ENCODE data around the gene ZFTA. TPM values are rescaled to one million over a fixed set of nuclear protein-coding genes. Genes with fewer than 3 reads are reported as not detected.
A peak's percentile ranks its signal among the peaks of the same experiment; 100 is the strongest.

ZFTA gene
- total and polyA plus RNA-seq, 2 donors (not counting 1 experiment from before 2014, with no cell fraction given): 3.4 to 11.8 TPM

GRCh38 chr11:63770763-63771162 is 2.2 kb upstream of the ZFTA start:
- no peaks in the 10 kb centered on the region for H3K9me3 Mint-ChIP-seq (ENCODE audit: insufficient read depth)
- no CpG with 5 or more reads among the region's 7 CpGs for WGBS (ENCODE audit: insufficient coverage)

DNA sequence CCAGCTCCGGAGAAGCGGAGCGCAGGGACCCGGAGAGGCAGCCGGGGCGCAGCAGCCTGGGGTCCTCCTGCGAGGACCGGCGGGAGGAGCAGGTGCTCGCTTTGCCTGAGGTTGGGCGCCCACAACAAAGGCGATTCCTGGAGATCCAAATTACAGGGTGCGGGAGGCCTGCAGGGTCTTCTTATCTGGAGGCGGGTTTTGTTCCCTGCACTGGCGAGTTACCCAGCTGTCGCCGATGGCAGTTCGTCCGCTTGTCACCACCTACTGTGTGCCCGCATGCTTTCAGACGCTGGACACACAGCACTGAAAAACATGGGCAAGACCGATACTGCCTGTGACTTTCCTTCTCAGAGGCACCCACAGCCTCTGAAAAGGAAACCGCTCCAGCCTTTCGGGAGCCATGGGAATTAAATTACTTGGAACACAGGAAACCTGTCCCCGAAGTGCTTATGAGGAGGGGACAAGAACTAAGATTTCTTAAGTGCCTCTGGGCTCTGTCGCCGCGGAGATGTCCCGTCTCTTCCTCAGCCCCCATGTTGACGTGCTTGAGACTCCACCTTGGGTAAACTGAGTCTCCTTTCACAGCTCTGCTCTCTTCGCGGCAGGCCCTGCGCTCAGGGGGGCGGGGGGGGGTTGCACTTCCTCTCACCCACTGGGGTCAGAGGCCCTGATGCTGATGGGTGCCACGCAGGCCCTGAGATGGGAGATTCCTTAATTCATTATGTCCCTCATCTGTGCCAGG is 1.3 kb upstream of the ZFTA start:
- Mint-ChIP-seq H3K4me3 (peak overlapping the region; percentile 84), H3K4me1 (peaks cover 13% of the 10 kb centered on the region), H3K9me3 (ENCODE audit: insufficient read depth) (no peaks in the 10 kb centered on the region), H3K27me3 (peaks cover 14% of the 10 kb centered on the region), H3K27ac (no peak overlapping the region)
- WGBS (ENCODE audit: insufficient coverage): 21% methylated on average over 33 of the region's 35 CpGs
- DNase-seq: no peak
- H3K4me1 ChIP-seq (ENCODE audit: control insufficient read depth in 2 of 2, insufficient read depth in 2 of 2, low read length in 2 of 2): peaks cover 14 to 21% of the 10 kb centered on the region in 2 donors
- H2AFZ ChIP-seq (ENCODE audit: insufficient read depth, low read depth, low read length, poor library complexity, severe bottlenecking): peak overlapping the region; percentile 77
- CTCF ChIA-PET: interaction anchor here (1.0 to 3.5 kb wide), 8 partner anchors 37 to 230 kb away, joined by 3 to 29 read pairs (median 4); partner anchors contain the start of genes ATL3 and MARK2
- no peaks in the 10 kb centered on the region for H3K9me3 ChIP-seq (ENCODE audit: control extremely low read depth in 1 of 3, control insufficient read depth in 2 of 3, insufficient read depth in 1 of 3, low read length in 2 of 3)
- no peaks in the 10 kb centered on the region for H3K36me3 ChIP-seq (replicated peaks in 1 of 2; ENCODE audit: control extremely low read depth in 1 of 2, control insufficient read depth in 1 of 2, extremely low read depth in 1 of 2, insufficient read depth in 2 of 2, low read length in 1 of 2)
- peak overlapping the region; percentile 65 for H3K9ac ChIP-seq (ENCODE audit: low read length)
- peaks cover 12% of the 10 kb centered on the region for H3K79me2 ChIP-seq (ENCODE audit: control insufficient read depth, insufficient read depth, low read length)
- intact Hi-C loops (cut with micrococcal nuclease): loop anchor here (1.0 to 2.0 kb wide), 4 partner anchors 43 to 217 kb away; partner anchors contain the start of genes NAA40, OTUB1 and SPINDOC
- POLR2A ChIA-PET: interaction anchor here (0.6 kb wide), 2 partner anchors 216 to 428 kb away, joined by 3 read pairs; partner anchors contain the start of gene OTUB1
- no peak for ATAC-seq (ENCODE audit: low read depth)
- H3K27me3 ChIP-seq (replicated peaks in 1 of 4; ENCODE audit: control extremely low read depth in 1 of 4, control insufficient read depth in 3 of 4, insufficient read depth in 4 of 4, low read length in 3 of 4): peaks cover 0 to 17% (median 3%) of the 10 kb centered on the region in 4 experiments
- peak overlapping the region; percentile 98 for H3K4me2 ChIP-seq (replicated peaks; ENCODE audit: low read depth, low read length, poor library complexity, severe bottlenecking)
- H3K27ac ChIP-seq (ENCODE audit: low read length in 2 of 2): no peak overlapping the region
- peak overlapping the region in 3 of 5 experiments; percentile 54 to 81 (median 67) for H3K4me3 ChIP-seq (ENCODE audit: control extremely low read depth in 1 of 5, extremely low read depth in 1 of 5, insufficient read depth in 1 of 5, low read depth in 2 of 5, low read length in 4 of 5)
- peaks cover 18% of the 10 kb centered on the region for H4K20me1 ChIP-seq (ENCODE audit: control insufficient read depth, insufficient read depth, low read length, poor library complexity, severe bottlenecking)
- TF ChIP-seq EZH2 (IDR thresholded peaks at IDR 0.05; ENCODE audit: borderline replicate concordance, insufficient read depth, low read depth, low read length, poor library complexity, severe bottlenecking) (no peak), CTCF (IDR thresholded peaks at IDR 0.05) (no peak)

More at GRCh38 chr11:63770763-63771162, 2.2 kb upstream of the ZFTA start:
- H3K27me3 Mint-ChIP-seq: peaks cover 19% of the 10 kb centered on the region
- no peaks in the 10 kb centered on the region for H3K36me3 ChIP-seq (replicated peaks in 1 of 2; ENCODE audit: control extremely low read depth in 1 of 2, control insufficient read depth in 1 of 2, extremely low read depth in 1 of 2, insufficient read depth in 2 of 2, low read length in 1 of 2)
- POLR2A ChIA-PET: interaction anchor here (0.5 kb wide), 1 partner anchor 24 kb away, joined by 3 read pairs; no protein-coding TSS in a partner anchor
- H3K4me1 ChIP-seq (ENCODE audit: control insufficient read depth in 2 of 2, insufficient read depth in 2 of 2, low read length in 2 of 2): peaks cover 14 to 21% of the 10 kb centered on the region in 2 donors
- peaks cover 18% of the 10 kb centered on the region for H4K20me1 ChIP-seq (ENCODE audit: control insufficient read depth, insufficient read depth, low read length, poor library complexity, severe bottlenecking)
- no peak overlapping the region for H3K4me3 ChIP-seq (ENCODE audit: control extremely low read depth in 1 of 5, extremely low read depth in 1 of 5, insufficient read depth in 1 of 5, low read depth in 2 of 5, low read length in 4 of 5)
- peak overlapping the region; percentile 44 for H3K4me3 Mint-ChIP-seq
- H2AFZ ChIP-seq (ENCODE audit: insufficient read depth, low read depth, low read length, poor library complexity, severe bottlenecking): no peak overlapping the region
- H3K27me3 ChIP-seq (replicated peaks in 1 of 4; ENCODE audit: control extremely low read depth in 1 of 4, control insufficient read depth in 3 of 4, insufficient read depth in 4 of 4, low read length in 3 of 4): peaks cover 0 to 17% (median 3%) of the 10 kb centered on the region in 4 experiments
- H3K9ac ChIP-seq (ENCODE audit: low read length): no peak overlapping the region
- H3K4me1 Mint-ChIP-seq: peaks cover 13% of the 10 kb centered on the region
- H3K27ac ChIP-seq (ENCODE audit: low read length in 2 of 2): no peak overlapping the region
- DNase-seq (no peak), ATAC-seq (ENCODE audit: low read depth) (no peak)
- CTCF ChIA-PET: interaction anchor here (1.0 kb wide), 1 partner anchor 64 kb away, joined by 3 read pairs; no protein-coding TSS in a partner anchor
- no peak overlapping the region for H3K4me2 ChIP-seq (replicated peaks; ENCODE audit: low read depth, low read length, poor library complexity, severe bottlenecking)
- no peaks in the 10 kb centered on the region for H3K9me3 ChIP-seq (ENCODE audit: control extremely low read depth in 1 of 3, control insufficient read depth in 2 of 3, insufficient read depth in 1 of 3, low read length in 2 of 3)
- H3K79me2 ChIP-seq (ENCODE audit: control insufficient read depth, insufficient read depth, low read length): peaks cover 12% of the 10 kb centered on the region
- no peak for TF ChIP-seq EZH2 (IDR thresholded peaks at IDR 0.05; ENCODE audit: borderline replicate concordance, insufficient read depth, low read depth, low read length, poor library complexity, severe bottlenecking)
- H3K27ac Mint-ChIP-seq: peak overlapping the region; percentile 26
- intact Hi-C loops (cut with micrococcal nuclease): no loop called here

Measured in B cell (primary cell).